GM18870 (cell line): Measurements from ENCODE around the gene SMYD1.
"Not testable (repeated sequence)": the region's sequence is repeated elsewhere in the genome, so short reads cannot be mapped to it uniquely, and the experiment has no call there.

Source experiments
- ATAC-seq: cut with Tn5 transposase; IDR thresholded peaks from one replicate; pipeline ENCODE4 v1.9.1; 2021; ENCODE audit warnings: moderate library complexity; ENCODE audit not compliant: unreplicated experiment

SMYD1 gene

GRCh38 chr2:88067598-88067997 is at the start of gene SMYD1:
Gene SMYD1, plus strand, starts transcription at chr2:88067825. Its CDS starts 40 bp downstream, at chr2:88067865.
- no peak for ATAC-seq

- ATAC-seq = not testable (repeated sequence)
These were observed 49.4 kb upstream of the SMYD1 start for GRCh38 chr2:88018077-88018805.

- ATAC-seq = no peak
These were observed 48.7 kb upstream of the SMYD1 start for GRCh38 chr2:88018909-88019308.

- ATAC-seq = no peak
These were observed 47.6 kb upstream of the SMYD1 start for GRCh38 chr2:88019985-88020384.

GRCh38 chr2:88022669-88022921 is 45.0 kb upstream of the SMYD1 start:
- ATAC-seq = no peak

GRCh38 chr2:88024509-88024908 is 43.1 kb upstream of the SMYD1 start:
- ATAC-seq = no peak

GRCh38 chr2:88027697-88028389 is 39.8 kb upstream of the SMYD1 start:
- no peak for ATAC-seq

GRCh38 chr2:88028931-88029330 is 38.7 kb upstream of the SMYD1 start:
- no peak for ATAC-seq

- ATAC-seq = no peak
These were observed 35.4 kb upstream of the SMYD1 start for GRCh38 chr2:88032070-88032702.

GRCh38 chr2:88036182-88036581 is 31.4 kb upstream of the SMYD1 start:
- no peak for ATAC-seq

GRCh38 chr2:88036606-88037005 is 31.0 kb upstream of the SMYD1 start:
- no peak for ATAC-seq

GRCh38 chr2:88038263-88039105 is 29.1 kb upstream of the SMYD1 start:
- ATAC-seq = no peak

- no peak for ATAC-seq
These were observed 25.1 kb upstream of the SMYD1 start for GRCh38 chr2:88042476-88042875.

- ATAC-seq = not testable (repeated sequence)
These were observed 22.1 kb upstream of the SMYD1 start for GRCh38 chr2:88045561-88045960.

GRCh38 chr2:88048541-88048940 is 19.1 kb upstream of the SMYD1 start:
- ATAC-seq = no peak

GRCh38 chr2:88049622-88050021 is 18.0 kb upstream of the SMYD1 start:
- ATAC-seq = peak; percentile 42

- no peak for ATAC-seq
These were observed 15.8 kb upstream of the SMYD1 start for GRCh38 chr2:88051792-88052191.

GRCh38 chr2:88053296-88053695 is 14.3 kb upstream of the SMYD1 start:
- no peak for ATAC-seq

GRCh38 chr2:88053934-88054781 is 13.5 kb upstream of the SMYD1 start:
- no peak for ATAC-seq

GRCh38 chr2:88054782-88055370 is 12.7 kb upstream of the SMYD1 start:
- no peak for ATAC-seq
